Omental fat pad (tissue), 4 donors: ENCODE results near the gene CLSTN2. TPM values are rescaled to one million over a fixed set of nuclear protein-coding genes. Genes with fewer than 3 reads are reported as not detected.

Experiments used
- ATAC-seq: fragments of 150-250 bp; one replicate; pipeline ENCODE4 v1.9.1; 2016; ENCODE audit warnings: mild to moderate bottlenecking, moderate library complexity; ENCODE audit not compliant: low FRiP score
- DNase-seq: peaks from one replicate; pipeline ENCODE4 v3.0.0-alpha.2; 2019; ENCODE audit warnings: low spot score
- total RNA-seq, 4 donors: library from RNA; depleted of rRNA; stranded (reverse); fragments of >200 nt; gene quantifications; one replicate each; pipeline ENCODE4 v1.1.0, GENCODE V29; 2016
- TF ChIP-seq, protein P1 (sequence below), 3 donors: fragments of 450-650 bp; IDR thresholded peaks; one replicate each; pipeline ENCODE4 v1.5.1; 2016 to 2017; ENCODE audit warnings: antibody characterized with exemption in 3 of 3, mild to moderate bottlenecking in 3 of 3, moderate library complexity in 2 of 3

The CLSTN2 gene
- total RNA-seq, 4 donors from 2014 or later: 20.0 to 40.5 (median 37.8) TPM

DNA sequence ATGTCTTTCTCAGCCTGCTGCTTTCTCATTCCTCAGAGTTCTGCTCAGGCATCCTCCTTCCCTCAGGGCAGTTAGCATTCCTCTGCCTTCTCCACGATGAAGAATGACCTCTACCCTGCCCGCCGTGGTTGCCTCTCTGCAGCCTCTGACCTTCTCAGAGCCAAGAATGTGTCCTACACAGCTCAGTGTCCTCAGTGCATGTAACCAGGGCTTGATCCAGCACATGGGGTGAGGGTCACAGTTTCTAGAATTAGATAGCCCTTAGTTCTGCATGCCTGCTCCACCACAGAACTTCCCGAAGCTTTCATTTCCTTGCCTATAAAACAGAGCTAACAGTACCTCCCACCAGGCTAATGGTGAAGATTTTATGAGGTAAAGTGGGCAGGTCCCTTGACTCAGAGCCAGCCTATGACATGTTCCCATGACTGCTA, 182.1 kb downstream of the CLSTN2 start:
- ATAC-seq (no peak), DNase-seq (no peak)
- TF ChIP-seq, protein P1, sequence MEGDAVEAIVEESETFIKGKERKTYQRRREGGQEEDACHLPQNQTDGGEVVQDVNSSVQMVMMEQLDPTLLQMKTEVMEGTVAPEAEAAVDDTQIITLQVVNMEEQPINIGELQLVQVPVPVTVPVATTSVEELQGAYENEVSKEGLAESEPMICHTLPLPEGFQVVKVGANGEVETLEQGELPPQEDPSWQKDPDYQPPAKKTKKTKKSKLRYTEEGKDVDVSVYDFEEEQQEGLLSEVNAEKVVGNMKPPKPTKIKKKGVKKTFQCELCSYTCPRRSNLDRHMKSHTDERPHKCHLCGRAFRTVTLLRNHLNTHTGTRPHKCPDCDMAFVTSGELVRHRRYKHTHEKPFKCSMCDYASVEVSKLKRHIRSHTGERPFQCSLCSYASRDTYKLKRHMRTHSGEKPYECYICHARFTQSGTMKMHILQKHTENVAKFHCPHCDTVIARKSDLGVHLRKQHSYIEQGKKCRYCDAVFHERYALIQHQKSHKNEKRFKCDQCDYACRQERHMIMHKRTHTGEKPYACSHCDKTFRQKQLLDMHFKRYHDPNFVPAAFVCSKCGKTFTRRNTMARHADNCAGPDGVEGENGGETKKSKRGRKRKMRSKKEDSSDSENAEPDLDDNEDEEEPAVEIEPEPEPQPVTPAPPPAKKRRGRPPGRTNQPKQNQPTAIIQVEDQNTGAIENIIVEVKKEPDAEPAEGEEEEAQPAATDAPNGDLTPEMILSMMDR (IDR thresholded peaks at IDR 0.05): no peak

DNA sequence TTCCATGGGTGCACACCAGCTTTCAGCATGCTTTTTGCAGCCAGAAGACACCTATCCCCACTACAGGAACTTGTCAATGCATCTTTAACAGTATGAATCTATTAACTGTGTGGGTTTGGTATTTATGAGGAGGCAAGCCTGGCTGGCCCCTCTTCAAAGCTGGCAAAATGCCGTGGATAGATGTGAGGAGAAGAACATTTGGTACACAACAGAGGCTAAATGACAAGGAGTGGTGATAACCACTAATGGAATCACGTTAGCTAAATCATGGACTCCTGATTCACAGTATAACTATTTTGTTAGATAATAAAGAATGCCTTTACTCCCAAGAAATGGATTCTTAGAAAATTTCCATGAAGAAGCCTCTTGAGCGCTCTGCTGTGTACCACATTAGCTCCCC, 187.2 kb downstream of the CLSTN2 start:
- no peak for ATAC-seq
- DNase-seq: no peak
- TF ChIP-seq, protein P1 (IDR thresholded peaks at IDR 0.05): no peak

DNA sequence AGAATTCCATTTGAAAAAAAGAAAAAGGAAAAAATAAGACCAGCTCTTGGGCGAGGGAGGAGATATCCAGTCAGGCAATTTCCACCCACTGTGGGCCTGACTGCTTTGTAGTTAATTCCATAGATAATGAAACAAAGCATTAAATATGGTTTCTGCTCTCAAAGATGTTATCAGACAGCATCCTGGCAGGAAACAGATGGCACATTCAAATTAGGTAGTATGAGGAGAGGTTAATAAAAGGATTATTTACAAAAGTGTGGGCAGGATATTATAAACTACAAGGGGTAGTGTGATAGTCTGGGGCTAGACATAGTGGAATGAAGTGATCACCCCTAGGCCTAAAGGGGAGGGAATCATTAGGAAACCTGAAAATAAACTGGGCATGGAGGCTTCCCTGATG, 193.2 kb downstream of the CLSTN2 start:
- TF ChIP-seq, protein P1 (IDR thresholded peaks at IDR 0.05): no peak
- no peak for ATAC-seq
- DNase-seq: no peak

DNA sequence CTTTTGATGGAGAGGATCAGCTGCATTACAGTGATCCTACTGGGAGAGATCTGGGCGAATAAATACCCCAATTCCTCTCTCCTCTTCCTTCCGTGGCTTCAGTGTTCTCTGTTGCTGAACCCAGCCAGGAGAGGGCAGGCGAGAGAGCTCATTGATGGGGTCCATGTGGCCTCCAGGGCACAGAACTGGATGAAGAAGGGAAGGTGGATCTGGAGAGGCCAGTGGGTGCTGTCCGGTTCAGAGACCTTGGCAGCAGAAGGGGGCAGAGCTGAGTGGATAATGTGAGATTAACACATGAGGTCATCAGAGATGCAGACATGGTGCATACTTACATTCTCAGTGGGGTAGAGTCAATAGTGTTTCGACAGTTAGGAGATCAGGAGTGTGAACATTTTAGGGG, 193.6 kb downstream of the CLSTN2 start:
- ATAC-seq (no peak), DNase-seq (no peak)
- TF ChIP-seq, protein P1 (IDR thresholded peaks at IDR 0.05): no peak

DNA sequence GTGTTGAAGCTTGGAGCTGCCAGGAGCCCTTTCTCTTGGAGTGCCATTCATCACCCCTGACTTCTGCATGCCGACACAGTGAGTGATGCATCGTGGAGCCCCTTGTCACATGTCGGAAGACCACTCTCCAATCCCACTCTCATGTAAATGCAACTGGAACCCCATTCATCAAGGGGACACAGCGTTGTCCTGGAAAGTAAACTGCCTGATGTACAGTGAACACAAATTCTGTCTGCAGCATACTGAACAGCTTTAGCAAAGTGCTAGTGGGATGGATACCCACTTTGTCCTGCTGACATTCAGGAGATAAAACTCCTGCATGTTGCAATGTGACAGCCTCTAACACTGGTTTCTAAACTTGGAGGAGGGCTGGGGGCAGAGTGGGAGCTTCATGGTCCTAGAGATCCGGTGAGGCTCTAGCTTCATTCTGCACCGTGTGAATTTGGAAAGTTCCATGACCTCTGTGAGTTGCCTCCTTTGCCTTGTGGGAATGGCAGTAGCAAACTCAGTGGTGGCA, 194.8 kb downstream of the CLSTN2 start:
- TF ChIP-seq, protein P1 (IDR thresholded peaks at IDR 0.05): no peak
- ATAC-seq: no peak

DNA sequence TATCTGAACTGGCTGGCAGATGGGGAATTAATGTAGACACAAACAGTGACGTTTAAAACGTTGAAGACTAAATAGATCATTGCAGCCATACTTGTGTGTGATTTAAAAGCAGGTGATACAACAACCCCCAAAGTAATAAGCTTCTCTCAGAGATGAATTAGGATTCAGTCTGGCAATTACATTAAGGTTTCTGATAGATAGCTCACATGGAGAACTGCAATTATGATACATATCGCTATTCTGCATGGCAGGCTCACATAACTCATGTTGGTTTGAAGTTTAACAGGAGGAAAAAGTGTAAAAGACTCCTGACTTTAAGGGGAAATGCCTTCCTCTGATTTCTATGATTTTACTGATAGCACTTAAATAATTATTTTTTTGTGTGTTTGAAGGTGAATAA, 196.9 kb downstream of the CLSTN2 start:
- ATAC-seq: no peak
- TF ChIP-seq, protein P1 (IDR thresholded peaks at IDR 0.05): no peak
- DNase-seq: no peak

More for the DNA sequence above, 194.8 kb downstream of the CLSTN2 start:
- no peak for DNase-seq

DNA sequence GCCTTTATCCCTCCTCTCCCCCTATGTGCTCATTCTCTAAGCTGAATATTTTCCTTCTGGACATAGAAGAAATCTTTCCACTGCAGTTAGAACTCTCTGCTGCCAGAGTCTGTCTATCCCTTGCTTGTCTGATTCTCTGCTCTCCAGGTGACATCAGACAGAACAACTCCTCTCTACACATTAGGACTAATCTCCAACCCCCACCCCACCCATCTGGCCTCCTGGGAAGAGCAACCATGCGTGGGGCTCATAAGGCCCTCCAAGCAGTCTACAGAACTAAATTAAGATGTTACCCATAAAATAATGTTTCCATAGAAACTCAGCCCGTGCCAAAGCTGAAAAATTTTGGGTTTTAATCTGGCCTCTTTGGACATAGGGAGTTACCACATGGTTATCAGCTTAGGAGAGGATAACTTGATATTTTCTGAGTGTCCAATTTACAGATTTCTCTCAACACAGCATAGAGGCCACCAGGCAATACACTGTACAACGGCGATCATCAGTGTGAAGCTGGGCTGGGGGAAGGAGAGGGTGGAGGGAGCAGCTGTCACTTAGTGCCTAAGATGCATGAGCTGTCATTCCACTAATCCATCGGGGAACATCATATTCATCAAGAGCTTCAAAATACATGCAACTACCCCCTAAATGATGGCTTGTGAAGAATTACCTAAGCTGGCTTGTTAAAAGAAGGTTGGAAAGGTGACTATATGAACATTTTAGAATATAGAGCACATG, 199.4 kb downstream of the CLSTN2 start:
- DNase-seq (no peak), ATAC-seq (no peak)
- TF ChIP-seq, protein P1 (IDR thresholded peaks at IDR 0.05): no peak
